Neural cell (in vitro differentiated cells): Measurements from ENCODE around the gene HSPA12A.

Experiments used
- EP300 ChIP-seq: fragments of 450-650 bp; conservative IDR thresholded peaks from 2 replicates; pipeline ENCODE4 v1.6.1; 2014; ENCODE audit warnings: antibody characterized with exemption, mild to moderate bottlenecking, moderate library complexity; ENCODE audit not compliant: poor library complexity, severe bottlenecking
- EZH2 ChIP-seq: fragments of 200-600, 300-800 bp; shearing (Covaris generic), sonication (generic); IDR thresholded peaks from 2 replicates; pipeline ENCODE4 v1.6.1; 2014; ENCODE audit warnings: antibody characterized with exemption, low read length, borderline replicate concordance, mild to moderate bottlenecking; ENCODE audit not compliant: insufficient read depth, poor library complexity, severe bottlenecking
- MXI1 ChIP-seq: fragments of 450-650 bp; conservative IDR thresholded peaks from 2 replicates; pipeline ENCODE4 v1.6.1; 2014; ENCODE audit warnings: antibody characterized with exemption, mild to moderate bottlenecking; ENCODE audit not compliant: poor library complexity, severe bottlenecking
- POLR2AphosphoS5 ChIP-seq: IDR thresholded peaks from 2 replicates; pipeline ENCODE4 v1.6.1; 2012
- RAD21 ChIP-seq: fragments of 450-650 bp; conservative IDR thresholded peaks from 2 replicates; pipeline ENCODE4 v1.6.1; 2014; ENCODE audit warnings: antibody characterized with exemption, mild to moderate bottlenecking, moderate library complexity
- REST ChIP-seq: IDR thresholded peaks from 2 replicates; pipeline ENCODE4 v1.6.1; 2012; ENCODE audit warnings: borderline replicate concordance
- TAF1 ChIP-seq: IDR thresholded peaks from 2 replicates; pipeline ENCODE4 v1.6.1; 2012; ENCODE audit warnings: low read depth
- TF ChIP-seq, protein P1 (sequence below): fragments of 450-650 bp; IDR thresholded peaks from 2 replicates; pipeline ENCODE4 v1.5.1; 2014; ENCODE audit warnings: antibody characterized with exemption, mild to moderate bottlenecking, moderate library complexity; ENCODE audit not compliant: poor library complexity, severe bottlenecking

- TF ChIP-seq RAD21 (no peak), TAF1 (no peak), REST (no peak), POLR2AphosphoS5 (no peak), MXI1 (no peak), EP300 (no peak), EZH2 (no peak)
- TF ChIP-seq, protein P1, sequence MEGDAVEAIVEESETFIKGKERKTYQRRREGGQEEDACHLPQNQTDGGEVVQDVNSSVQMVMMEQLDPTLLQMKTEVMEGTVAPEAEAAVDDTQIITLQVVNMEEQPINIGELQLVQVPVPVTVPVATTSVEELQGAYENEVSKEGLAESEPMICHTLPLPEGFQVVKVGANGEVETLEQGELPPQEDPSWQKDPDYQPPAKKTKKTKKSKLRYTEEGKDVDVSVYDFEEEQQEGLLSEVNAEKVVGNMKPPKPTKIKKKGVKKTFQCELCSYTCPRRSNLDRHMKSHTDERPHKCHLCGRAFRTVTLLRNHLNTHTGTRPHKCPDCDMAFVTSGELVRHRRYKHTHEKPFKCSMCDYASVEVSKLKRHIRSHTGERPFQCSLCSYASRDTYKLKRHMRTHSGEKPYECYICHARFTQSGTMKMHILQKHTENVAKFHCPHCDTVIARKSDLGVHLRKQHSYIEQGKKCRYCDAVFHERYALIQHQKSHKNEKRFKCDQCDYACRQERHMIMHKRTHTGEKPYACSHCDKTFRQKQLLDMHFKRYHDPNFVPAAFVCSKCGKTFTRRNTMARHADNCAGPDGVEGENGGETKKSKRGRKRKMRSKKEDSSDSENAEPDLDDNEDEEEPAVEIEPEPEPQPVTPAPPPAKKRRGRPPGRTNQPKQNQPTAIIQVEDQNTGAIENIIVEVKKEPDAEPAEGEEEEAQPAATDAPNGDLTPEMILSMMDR: no peak
Observed at GRCh38 chr10:116710076-116710475, 32.3 kb downstream of the HSPA12A start.
